Gastroesophageal sphincter (tissue), 4 donors: ENCODE measurements around the gene SLC4A9. TPM values are rescaled to one million over a fixed set of nuclear protein-coding genes. Genes with fewer than 3 reads are reported as not detected.

ENCODE experiments used
- ATAC-seq: fragments of 150-250 bp; one replicate; pipeline ENCODE4 v1.9.1; 2016; ENCODE audit warnings: mild to moderate bottlenecking, moderate library complexity
- H3K27ac ChIP-seq, 4 donors: fragments of 200-600 bp; sonication (generic) in 3 of 4; 1 replicate in 3 of 4; 2 replicates in 1 of 4; pipeline ENCODE4 v1.5.1; 2016 to 2019
- H3K27me3 ChIP-seq: fragments of 200-600 bp; sonication (generic); one replicate; pipeline ENCODE4 v1.5.1; 2019
- H3K36me3 ChIP-seq, 2 donors: fragments of 200-600 bp; sonication (generic); one replicate each; pipeline ENCODE4 v1.5.1; 2019; ENCODE audit warnings: control low read depth in 1 of 2
- H3K4me1 ChIP-seq, 3 donors: fragments of 200-600 bp; sonication (generic); 1 replicate in 2 of 3; 2 replicates in 1 of 3; pipeline ENCODE4 v1.5.1; 2016 to 2019; ENCODE audit warnings: control low read depth in 2 of 3
- H3K4me3 ChIP-seq, 2 donors: fragments of 200-600 bp; sonication (generic); one replicate each; pipeline ENCODE4 v1.5.1; 2019; ENCODE audit warnings: mild to moderate bottlenecking in 1 of 2, moderate library complexity in 1 of 2
- H3K9me3 ChIP-seq, 3 donors: fragments of 200-600 bp; sonication (generic); one replicate each; pipeline ENCODE4 v1.5.1; 2017 to 2019; ENCODE audit warnings: control low read depth in 2 of 3
- CTCF ChIP-seq, 4 experiments: fragments of 200-600 bp in 2 of 4; fragments of 450-650 bp in 2 of 4; sonication (generic) in 1 of 4; IDR thresholded peaks; one replicate each; pipeline ENCODE4 v1.5.1; 2017 to 2019; ENCODE audit warnings: antibody characterized with exemption in 4 of 4, mild to moderate bottlenecking in 2 of 4, moderate library complexity in 2 of 4
- EP300 ChIP-seq: sonication (generic); formaldehyde crosslinking; IDR thresholded peaks from one replicate; pipeline ENCODE4 v1.6.1; 2017; ENCODE audit warnings: antibody characterized with exemption, mild to moderate bottlenecking
- POLR2A ChIP-seq, 2 donors: fragments of 450-650 bp; IDR thresholded peaks; one replicate each; pipeline ENCODE4 v1.6.1; 2017; ENCODE audit warnings: antibody characterized with exemption in 2 of 2, mild to moderate bottlenecking in 2 of 2, moderate library complexity in 1 of 2
- POLR2AphosphoS5 ChIP-seq: sonication (generic); formaldehyde crosslinking; IDR thresholded peaks from one replicate; pipeline ENCODE4 v1.6.1; 2017; ENCODE audit warnings: antibody characterized with exemption
- WGBS, 2 donors: methylation state at CpG; one replicate each; pipeline ENCODE4 v1.1.5; 2018; ENCODE audit warnings: low coverage in 1 of 2; 5-methylcytosine and 5-hydroxymethylcytosine counted together
- total RNA-seq, 4 donors: library from RNA; depleted of rRNA; stranded (reverse); fragments of >200 nt; gene quantifications; one replicate each; pipeline ENCODE4 v1.1.0, GENCODE V29; 2016

SLC4A9 gene
- total RNA-seq, 4 donors from 2014 or later, result not detected

DNA sequence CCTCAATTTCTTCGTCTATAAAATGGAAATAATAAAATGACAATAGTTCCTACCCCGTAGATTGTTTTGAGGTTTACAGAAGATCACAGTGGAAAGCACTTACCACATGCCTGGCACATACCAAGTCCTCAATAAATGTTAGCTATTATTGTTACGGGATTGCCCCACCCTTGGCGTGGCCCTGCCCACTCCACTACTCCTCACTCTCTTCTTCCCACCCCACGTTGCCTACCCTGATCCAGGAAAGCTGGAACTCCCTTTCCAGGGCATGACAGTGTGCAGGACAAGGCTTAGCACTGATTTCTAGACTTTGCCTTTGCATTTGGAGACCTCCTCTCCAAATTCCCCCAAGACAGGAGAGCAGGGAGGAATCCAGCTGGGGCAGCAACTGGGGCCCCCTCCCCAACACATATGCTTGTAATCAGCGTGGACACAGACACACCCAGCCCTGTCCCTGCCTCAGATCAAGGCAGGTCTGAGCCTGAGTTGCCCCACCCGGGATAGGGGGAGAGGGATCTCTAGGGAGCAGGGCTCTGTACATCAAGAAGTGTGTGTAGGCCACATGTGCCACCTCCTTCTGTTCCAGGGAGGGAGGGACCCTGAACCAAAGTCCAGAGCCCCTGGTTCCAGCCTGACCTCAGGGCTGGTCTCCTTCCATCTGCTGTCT lies 6.7 kb downstream of the SLC4A9 start:
- Histone ChIP-seq H3K4me1 (peaks cover 0 to 8% (median 0%) of the 10 kb centered on the region in 3 donors), H3K4me3 (no peak overlapping the region), H3K36me3 (no peaks in the 10 kb centered on the region), H3K27me3 (no peaks in the 10 kb centered on the region), H3K9me3 (no peaks in the 10 kb centered on the region), H3K27ac (no peak overlapping the region)
- no peak for ATAC-seq
- TF ChIP-seq EP300 (no peak), POLR2A (IDR thresholded peaks at IDR 0.05) (no peak), POLR2AphosphoS5 (no peak), CTCF (IDR thresholded peaks at IDR 0.05) (no peak)
- WGBS, 2 donors, result 86 to 93% methylated on average over 4 to 5 of the region's 7 CpGs

DNA sequence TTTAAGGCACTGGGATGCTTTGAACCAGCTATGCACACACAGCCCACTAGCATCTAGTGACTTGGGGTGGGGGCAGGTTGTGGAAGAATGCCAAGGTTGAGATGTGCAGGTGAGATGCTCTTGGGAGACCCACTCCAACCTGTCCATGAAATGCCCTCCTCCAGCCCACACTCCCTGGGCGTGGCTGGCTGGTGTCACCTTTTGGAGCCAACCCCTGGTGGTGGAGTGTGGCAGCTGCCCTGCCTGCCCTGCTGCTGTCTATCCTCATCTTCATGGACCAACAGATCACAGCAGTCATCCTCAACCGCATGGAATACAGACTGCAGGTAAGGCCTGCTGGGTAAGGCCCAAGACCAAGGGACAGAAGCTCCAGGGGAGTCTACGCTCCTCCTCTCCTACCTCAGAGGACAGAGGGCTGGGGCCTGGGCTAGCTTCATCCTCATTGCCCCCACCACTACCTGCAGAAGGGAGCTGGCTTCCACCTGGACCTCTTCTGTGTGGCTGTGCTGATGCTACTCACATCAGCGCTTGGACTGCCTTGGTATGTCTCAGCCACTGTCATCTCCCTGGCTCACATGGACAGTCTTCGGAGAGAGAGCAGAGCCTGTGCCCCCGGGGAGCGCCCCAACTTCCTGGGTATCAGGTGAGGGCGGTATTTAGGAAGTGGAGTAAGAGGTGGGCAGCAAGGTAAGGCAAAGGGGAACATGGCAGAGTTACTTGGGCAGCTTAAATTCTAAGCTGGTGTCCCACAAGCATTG lies 7.4 kb downstream of the SLC4A9 start:
- H3K36me3 ChIP-seq, result no peaks in the 10 kb centered on the region
- TF ChIP-seq POLR2A (IDR thresholded peaks at IDR 0.05), result no peak
- H3K27ac ChIP-seq, result no peak overlapping the region
- ATAC-seq, result no peak
- H3K27me3 ChIP-seq, result no peaks in the 10 kb centered on the region
- H3K9me3 ChIP-seq, result no peaks in the 10 kb centered on the region
- H3K4me1 ChIP-seq, result peaks cover 0 to 10% (median 0%) of the 10 kb centered on the region in 3 donors
- WGBS, 2 donors, result no CpG with 5 or more reads among the region's 8 CpGs
- H3K4me3 ChIP-seq, result no peak overlapping the region

DNA sequence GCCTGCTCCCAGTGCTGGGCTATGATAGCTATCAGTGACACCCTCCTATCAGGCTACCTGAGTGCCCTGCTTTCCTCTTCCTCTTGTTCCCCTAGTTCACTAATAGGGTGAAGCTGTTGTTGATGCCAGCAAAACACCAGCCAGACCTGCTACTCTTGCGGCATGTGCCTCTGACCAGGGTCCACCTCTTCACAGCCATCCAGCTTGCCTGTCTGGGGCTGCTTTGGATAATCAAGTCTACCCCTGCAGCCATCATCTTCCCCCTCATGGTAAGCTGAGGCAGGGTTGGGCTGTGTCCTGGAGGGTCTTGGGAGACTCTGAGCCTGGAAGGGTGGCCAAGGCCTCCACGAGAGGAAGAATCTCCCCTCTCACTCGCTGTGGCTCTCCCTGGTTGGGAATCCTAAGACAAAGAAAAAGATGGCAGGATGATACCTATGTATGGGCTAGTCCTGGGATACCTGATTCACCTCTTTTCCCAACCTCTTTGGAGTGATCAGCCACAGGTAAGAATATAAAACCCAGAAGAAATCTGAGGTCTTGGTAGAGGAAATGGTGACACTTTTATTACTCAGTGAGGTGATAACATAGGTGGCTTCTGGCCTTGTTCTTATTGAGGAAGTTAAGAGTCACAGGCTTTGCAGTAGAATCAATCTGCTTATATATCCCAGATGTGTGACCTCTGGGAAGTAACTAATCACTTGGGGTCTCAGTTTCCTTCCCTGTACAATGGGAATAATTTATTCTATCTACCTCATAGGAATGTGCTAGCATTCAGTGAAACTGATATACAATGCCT lies 11.6 kb downstream of the SLC4A9 start:
- Histone ChIP-seq H3K4me1 (peaks cover 0 to 12% (median 0%) of the 10 kb centered on the region in 3 donors), H3K9me3 (no peaks in the 10 kb centered on the region), H3K4me3 (no peak overlapping the region), H3K27me3 (no peaks in the 10 kb centered on the region), H3K36me3 (no peaks in the 10 kb centered on the region), H3K27ac (no peak overlapping the region)
- 80 to 95% methylated on average over 2 to 3 of the region's 3 CpGs for WGBS, 2 donors
- TF ChIP-seq POLR2AphosphoS5, result no peak
- no peak for TF ChIP-seq POLR2A (IDR thresholded peaks at IDR 0.05)
- TF ChIP-seq EP300, result no peak
- TF ChIP-seq CTCF (IDR thresholded peaks at IDR 0.05), result no peak
- ATAC-seq, result no peak

DNA sequence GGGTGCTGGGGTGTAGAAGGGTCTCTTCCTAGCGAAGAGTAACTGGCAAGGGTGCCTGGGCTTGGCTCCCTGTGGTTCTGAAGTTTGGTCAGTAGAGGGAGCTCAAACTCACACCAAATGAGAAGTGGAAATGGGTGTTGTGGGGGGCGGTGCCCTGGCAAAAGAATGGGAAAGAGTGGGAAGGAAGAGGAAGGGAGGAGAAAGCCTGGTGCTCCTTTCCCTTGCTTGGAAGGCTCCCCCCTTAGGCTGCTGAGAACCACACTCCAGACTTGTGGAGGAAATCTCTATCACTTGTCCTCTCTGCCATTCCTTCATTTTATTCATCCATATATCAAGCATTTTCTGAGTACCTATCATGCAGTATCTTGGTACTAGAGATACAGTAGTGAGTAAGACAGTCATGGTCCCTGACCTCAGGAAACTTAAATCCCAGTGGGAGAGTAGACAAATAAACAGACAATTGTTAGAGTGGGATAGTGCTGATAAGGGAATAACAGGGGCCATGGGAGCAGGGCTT lies 13.0 kb downstream of the SLC4A9 start:
- Histone ChIP-seq H3K9me3 (no peaks in the 10 kb centered on the region), H3K27ac (no peak overlapping the region), H3K36me3 (no peaks in the 10 kb centered on the region), H3K27me3 (no peaks in the 10 kb centered on the region), H3K4me1 (peaks cover 0 to 12% (median 0%) of the 10 kb centered on the region in 3 donors), H3K4me3 (no peak overlapping the region)
- WGBS, 2 donors, result 0% methylated on average over 1 to 2 of the region's 2 CpGs
- ATAC-seq, result peak; percentile 83
- no peak for TF ChIP-seq EP300
- no peak for TF ChIP-seq POLR2AphosphoS5
- TF ChIP-seq CTCF (IDR thresholded peaks at IDR 0.05), result peak; percentile 75 to 87 (median 80)
- no peak for TF ChIP-seq POLR2A (IDR thresholded peaks at IDR 0.05)

DNA sequence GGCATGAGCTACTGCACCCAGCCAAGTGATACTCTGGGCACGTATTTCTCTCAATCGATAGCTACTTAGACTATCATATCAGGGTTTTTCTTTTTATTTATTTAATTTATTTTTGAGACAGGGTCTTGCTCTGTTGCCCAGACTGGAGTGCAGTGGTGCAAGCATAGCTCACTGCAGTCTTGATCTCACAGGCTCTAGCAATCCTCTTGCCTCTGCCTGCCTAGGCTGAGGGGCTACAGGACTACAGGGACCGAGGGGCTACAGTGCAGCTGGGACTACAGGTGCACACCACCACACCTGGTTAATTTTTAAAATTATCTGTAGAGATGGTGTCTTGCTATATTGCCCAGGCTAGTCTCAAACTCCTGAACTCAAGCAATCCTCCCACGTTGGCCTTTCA lies 21.4 kb downstream of the SLC4A9 start:
- H3K4me1 ChIP-seq, result no peaks in the 10 kb centered on the region
- H3K9me3 ChIP-seq, result no peaks in the 10 kb centered on the region
- TF ChIP-seq CTCF (IDR thresholded peaks at IDR 0.05) (no peak), POLR2AphosphoS5 (no peak), POLR2A (IDR thresholded peaks at IDR 0.05) (no peak), EP300 (no peak)
- no peaks in the 10 kb centered on the region for H3K36me3 ChIP-seq
- WGBS, 2 donors, result 81 to 85% methylated on average over 3 of the region's 4 CpGs
- H3K27me3 ChIP-seq, result no peaks in the 10 kb centered on the region
- H3K4me3 ChIP-seq, result no peak overlapping the region
- H3K27ac ChIP-seq, result no peak overlapping the region
- ATAC-seq, result no peak
